Fibroblast of lung (primary cell): ENCODE data around the gene ARSG. TPM values are rescaled to one million over a fixed set of nuclear protein-coding genes. Genes with fewer than 3 reads are reported as not detected.

Source experiments
- DNase-seq, 2 donors: peaks; one replicate each; pipeline versions ENCODE4 v3.0.0 to v3.0.0-alpha.2; 2010; ENCODE audit warnings: low read depth in 2 of 2
- H2AFZ ChIP-seq: 2 replicates; pipeline ENCODE4 v1.5.1; 2012; ENCODE audit warnings: low read length, control low read depth, inconsistent platforms
- H3K27ac ChIP-seq: 2 replicates; pipeline ENCODE4 v1.5.1; 2011; ENCODE audit warnings: low read length, control low read depth; ENCODE audit not compliant: insufficient read depth
- H3K27me3 ChIP-seq: 2 replicates; pipeline ENCODE4 v1.5.1; 2011; ENCODE audit warnings: mild to moderate bottlenecking, low read length; ENCODE audit not compliant: control insufficient read depth, insufficient read depth
- H3K36me3 ChIP-seq: 2 replicates; pipeline ENCODE4 v1.5.1; 2011; ENCODE audit warnings: low read length; ENCODE audit not compliant: control insufficient read depth, insufficient read depth
- H3K4me1 ChIP-seq: 2 replicates; pipeline ENCODE4 v1.5.1; 2011; ENCODE audit warnings: low read length; ENCODE audit not compliant: control insufficient read depth, insufficient read depth; ENCODE audit errors: extremely low read depth
- H3K4me2 ChIP-seq: 2 replicates; pipeline ENCODE4 v1.5.1; 2011; ENCODE audit warnings: low read length, control low read depth; ENCODE audit not compliant: insufficient read depth; ENCODE audit errors: extremely low read depth
- H3K4me3 ChIP-seq, 4 experiments: fragments of 200-600 bp in 1 of 4; sonication (generic) in 1 of 4; replicated peaks in 1 of 4; 2 replicates each; pipeline ENCODE4 v1.5.1; 2011 to 2016; ENCODE audit warnings: low read length in 4 of 4, low read depth in 3 of 4, mild to moderate bottlenecking in 3 of 4, control low read depth in 2 of 4, inconsistent platforms in 1 of 4, mixed read lengths in 1 of 4; ENCODE audit not compliant: insufficient read depth in 1 of 4; ENCODE audit errors: control extremely low read depth in 1 of 4
- H3K79me2 ChIP-seq: 2 replicates; pipeline ENCODE4 v1.5.1; 2012; ENCODE audit warnings: mild to moderate bottlenecking, low read length, inconsistent platforms; ENCODE audit not compliant: control insufficient read depth, insufficient read depth
- H3K9ac ChIP-seq: 2 replicates; pipeline ENCODE4 v1.5.1; 2011; ENCODE audit warnings: mild to moderate bottlenecking, low read length, control low read depth; ENCODE audit not compliant: insufficient read depth
- H3K9me3 ChIP-seq: 2 replicates; pipeline ENCODE4 v1.5.1; 2012; ENCODE audit warnings: low read depth, low read length; ENCODE audit not compliant: control insufficient read depth, insufficient read depth
- H4K20me1 ChIP-seq: 2 replicates; pipeline ENCODE4 v1.5.1; 2011; ENCODE audit warnings: low read length; ENCODE audit not compliant: control insufficient read depth, insufficient read depth; ENCODE audit errors: extremely low read depth
- CTCF ChIP-seq, 2 donors: IDR thresholded peaks in 1 of 2; conservative IDR thresholded peaks in 1 of 2; 1 replicate in 1 of 2; 2 replicates in 1 of 2; pipeline ENCODE4 v1.5.1; 2011 to 2012; ENCODE audit warnings: low read length in 2 of 2, control low read depth in 1 of 2, inconsistent platforms in 1 of 2, low read depth in 1 of 2, mild to moderate bottlenecking in 1 of 2
- EZH2 ChIP-seq: IDR thresholded peaks from 2 replicates; pipeline ENCODE4 v1.5.1; 2012; ENCODE audit warnings: low read length, control low read depth, mild to moderate bottlenecking; ENCODE audit errors: missing control alignments
- polyA plus RNA-seq, 2 donors: library from polyadenylated mRNA; depleted of rRNA in 1 of 2; stranded (reverse) in 1 of 2; unstranded in 1 of 2; fragments of >200 nt; gene quantifications; 2 replicates each; pipeline ENCODE4 v1.2.1, GENCODE V29; 2011 to 2012; ENCODE audit warnings: missing spikeins in 1 of 2
- total RNA-seq: library from RNA; depleted of rRNA; stranded (reverse); fragments of >200 nt; gene quantifications from 2 replicates; pipeline ENCODE4 v1.2.1, GENCODE V29; 2014

The ARSG gene
- total and polyA plus RNA-seq, 2 donors (not counting 1 experiment from before 2014, with no cell fraction given): 3.5 to 8.1 TPM

- DNase-seq: no peak
- H3K27ac ChIP-seq: no peak overlapping the region
- H3K79me2 ChIP-seq: no peaks in the 10 kb centered on the region
- no peaks in the 10 kb centered on the region for H3K4me1 ChIP-seq
- no peak overlapping the region for H3K9ac ChIP-seq
- H3K36me3 ChIP-seq: peaks cover 11% of the 10 kb centered on the region
- TF ChIP-seq EZH2: no peak
- no peak for TF ChIP-seq CTCF (conservative IDR thresholded peaks at IDR 0.05 in 1 of 2, IDR thresholded peaks at IDR 0.05 in 1 of 2; ENCODE audit: low read depth in 1 of 2, low read length in 2 of 2)
- no peaks in the 10 kb centered on the region for H3K9me3 ChIP-seq
- H2AFZ ChIP-seq: no peak overlapping the region
- no peaks in the 10 kb centered on the region for H4K20me1 ChIP-seq
- no peaks in the 10 kb centered on the region for H3K27me3 ChIP-seq
- no peak overlapping the region for H3K4me2 ChIP-seq
- no peak overlapping the region for H3K4me3 ChIP-seq
Observed at GRCh38 chr17:68420065-68420464, 128.8 kb downstream of the ARSG start.

GRCh38 chr17:68421486-68421885, 130.2 kb downstream of the ARSG start:
- no peak overlapping the region for H3K4me2 ChIP-seq
- no peaks in the 10 kb centered on the region for H3K79me2 ChIP-seq
- H2AFZ ChIP-seq: no peak overlapping the region
- DNase-seq: no peak
- H3K4me1 ChIP-seq: no peaks in the 10 kb centered on the region
- peaks cover 11% of the 10 kb centered on the region for H3K36me3 ChIP-seq
- no peak overlapping the region for H3K27ac ChIP-seq
- no peak overlapping the region for H3K9ac ChIP-seq
- H3K27me3 ChIP-seq: no peaks in the 10 kb centered on the region
- TF ChIP-seq EZH2 (no peak), CTCF (conservative IDR thresholded peaks at IDR 0.05 in 1 of 2, IDR thresholded peaks at IDR 0.05 in 1 of 2; ENCODE audit: low read depth in 1 of 2, low read length in 2 of 2) (no peak)
- H4K20me1 ChIP-seq: no peaks in the 10 kb centered on the region
- H3K4me3 ChIP-seq: no peak overlapping the region
- no peaks in the 10 kb centered on the region for H3K9me3 ChIP-seq

DNA sequence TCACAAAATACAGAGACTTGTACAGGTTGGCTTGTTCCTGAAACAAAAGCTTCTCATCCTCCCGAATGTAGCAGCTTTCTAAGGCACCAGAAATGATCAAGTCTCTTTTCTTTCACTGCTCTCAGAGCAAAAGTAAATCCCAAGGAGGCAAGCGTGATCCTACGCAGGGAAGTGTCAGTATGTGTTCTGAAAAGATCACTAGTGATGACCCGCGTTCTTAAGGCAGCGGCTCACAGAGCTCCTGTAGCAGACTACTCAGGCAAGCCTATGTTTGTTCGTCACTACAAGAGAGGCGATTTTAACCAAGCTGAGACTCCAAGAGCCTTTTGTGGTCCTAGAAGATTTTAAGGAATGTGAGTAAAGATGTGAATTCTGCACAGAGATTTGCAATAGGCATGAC, 131.5 kb downstream of the ARSG start:
- H3K9me3 ChIP-seq: no peaks in the 10 kb centered on the region
- H4K20me1 ChIP-seq: no peaks in the 10 kb centered on the region
- H3K9ac ChIP-seq: no peak overlapping the region
- H3K27me3 ChIP-seq: no peaks in the 10 kb centered on the region
- no peak overlapping the region for H3K4me3 ChIP-seq
- H3K4me1 ChIP-seq: no peaks in the 10 kb centered on the region
- DNase-seq: no peak
- H3K4me2 ChIP-seq: no peak overlapping the region
- H2AFZ ChIP-seq: no peak overlapping the region
- H3K27ac ChIP-seq: no peak overlapping the region
- H3K79me2 ChIP-seq: no peaks in the 10 kb centered on the region
- TF ChIP-seq EZH2 (no peak), CTCF (conservative IDR thresholded peaks at IDR 0.05 in 1 of 2, IDR thresholded peaks at IDR 0.05 in 1 of 2; ENCODE audit: low read depth in 1 of 2, low read length in 2 of 2) (no peak)
- peaks cover 12% of the 10 kb centered on the region for H3K36me3 ChIP-seq
